Measurements from ENCODE around the gene SHH.

Gene SHH

DNA sequence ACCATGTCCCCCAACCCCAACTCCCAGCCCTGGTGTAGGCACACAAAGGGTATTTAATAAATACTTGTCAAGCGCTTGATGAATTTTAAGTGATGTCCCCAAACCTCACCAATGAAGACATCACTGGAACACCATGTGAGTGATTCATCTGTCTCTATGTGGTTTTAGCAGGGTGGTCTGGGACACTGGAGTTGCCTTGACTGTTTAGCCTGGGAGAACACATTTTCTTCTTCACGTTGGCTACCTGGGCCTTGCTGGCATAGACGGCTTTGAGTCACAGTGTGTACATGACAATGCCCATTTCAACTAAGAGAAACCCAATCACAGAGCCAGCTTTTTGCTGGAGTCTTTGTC, 24.8 kb upstream of the SHH start:
- no peak overlapping the region for H3K4me3 ChIP-seq (ENCODE audit: low read depth, low read length)
- TF ChIP-seq, protein P1, sequence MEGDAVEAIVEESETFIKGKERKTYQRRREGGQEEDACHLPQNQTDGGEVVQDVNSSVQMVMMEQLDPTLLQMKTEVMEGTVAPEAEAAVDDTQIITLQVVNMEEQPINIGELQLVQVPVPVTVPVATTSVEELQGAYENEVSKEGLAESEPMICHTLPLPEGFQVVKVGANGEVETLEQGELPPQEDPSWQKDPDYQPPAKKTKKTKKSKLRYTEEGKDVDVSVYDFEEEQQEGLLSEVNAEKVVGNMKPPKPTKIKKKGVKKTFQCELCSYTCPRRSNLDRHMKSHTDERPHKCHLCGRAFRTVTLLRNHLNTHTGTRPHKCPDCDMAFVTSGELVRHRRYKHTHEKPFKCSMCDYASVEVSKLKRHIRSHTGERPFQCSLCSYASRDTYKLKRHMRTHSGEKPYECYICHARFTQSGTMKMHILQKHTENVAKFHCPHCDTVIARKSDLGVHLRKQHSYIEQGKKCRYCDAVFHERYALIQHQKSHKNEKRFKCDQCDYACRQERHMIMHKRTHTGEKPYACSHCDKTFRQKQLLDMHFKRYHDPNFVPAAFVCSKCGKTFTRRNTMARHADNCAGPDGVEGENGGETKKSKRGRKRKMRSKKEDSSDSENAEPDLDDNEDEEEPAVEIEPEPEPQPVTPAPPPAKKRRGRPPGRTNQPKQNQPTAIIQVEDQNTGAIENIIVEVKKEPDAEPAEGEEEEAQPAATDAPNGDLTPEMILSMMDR (IDR thresholded peaks at IDR 0.05; ENCODE audit: low read depth, low read length), result no peak
- in situ Hi-C loops (cut with HindIII; ENCODE audit: low sequenced_read_pairs), result no loop called here
- DNase-seq (ENCODE audit: low read depth, low spot score), result no peak

DNA sequence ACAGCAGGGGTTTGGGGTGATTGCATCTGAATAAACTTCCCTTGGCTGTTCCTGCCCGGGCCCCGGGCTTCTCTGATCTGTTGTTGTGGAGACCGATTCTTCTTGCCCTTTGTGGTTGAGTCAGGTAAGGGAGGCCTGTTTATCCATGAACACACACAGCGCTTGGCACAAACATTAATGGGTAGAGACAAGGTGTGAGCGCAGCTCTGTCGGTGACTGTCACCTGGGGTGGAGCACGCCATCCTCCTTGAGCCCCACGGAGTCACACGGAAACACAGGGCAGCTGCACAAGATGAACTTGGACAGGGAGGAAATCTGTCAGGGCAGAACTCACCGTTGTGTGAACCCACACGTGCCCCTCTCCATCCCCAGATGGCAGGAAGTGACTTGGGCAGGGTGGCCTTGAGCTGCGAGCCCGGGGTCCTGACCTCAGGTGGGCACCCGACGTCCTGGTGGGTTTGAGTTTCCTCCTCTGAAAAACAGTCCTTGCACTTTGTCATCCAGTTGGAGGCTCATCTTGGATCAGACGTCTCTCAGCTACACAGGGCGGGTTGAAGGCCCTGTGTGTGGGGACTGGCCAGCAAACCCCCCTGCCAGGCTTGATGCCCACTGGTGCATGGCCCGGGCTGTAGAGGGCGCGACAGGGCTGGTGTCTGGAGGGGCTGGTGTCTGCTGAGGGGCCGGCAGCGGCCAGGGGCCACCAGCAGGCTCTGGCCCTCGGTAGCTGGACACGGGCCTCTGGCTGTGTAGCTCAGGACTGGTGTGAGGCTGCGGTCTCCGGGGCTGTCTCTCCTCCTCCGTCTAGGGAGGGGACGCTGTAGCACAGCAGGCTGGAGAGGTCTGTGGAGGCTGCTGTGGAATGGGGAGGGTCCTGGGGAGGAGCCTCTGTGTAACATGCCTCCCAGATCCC, 24.2 kb upstream of the SHH start:
- no peak for DNase-seq (ENCODE audit: low read depth, low spot score)
- in situ Hi-C loops (cut with HindIII; ENCODE audit: low sequenced_read_pairs), result no loop called here
- TF ChIP-seq, protein P1 (IDR thresholded peaks at IDR 0.05; ENCODE audit: low read depth, low read length), result no peak
- no peak overlapping the region for H3K4me3 ChIP-seq (ENCODE audit: low read depth, low read length)

DNA sequence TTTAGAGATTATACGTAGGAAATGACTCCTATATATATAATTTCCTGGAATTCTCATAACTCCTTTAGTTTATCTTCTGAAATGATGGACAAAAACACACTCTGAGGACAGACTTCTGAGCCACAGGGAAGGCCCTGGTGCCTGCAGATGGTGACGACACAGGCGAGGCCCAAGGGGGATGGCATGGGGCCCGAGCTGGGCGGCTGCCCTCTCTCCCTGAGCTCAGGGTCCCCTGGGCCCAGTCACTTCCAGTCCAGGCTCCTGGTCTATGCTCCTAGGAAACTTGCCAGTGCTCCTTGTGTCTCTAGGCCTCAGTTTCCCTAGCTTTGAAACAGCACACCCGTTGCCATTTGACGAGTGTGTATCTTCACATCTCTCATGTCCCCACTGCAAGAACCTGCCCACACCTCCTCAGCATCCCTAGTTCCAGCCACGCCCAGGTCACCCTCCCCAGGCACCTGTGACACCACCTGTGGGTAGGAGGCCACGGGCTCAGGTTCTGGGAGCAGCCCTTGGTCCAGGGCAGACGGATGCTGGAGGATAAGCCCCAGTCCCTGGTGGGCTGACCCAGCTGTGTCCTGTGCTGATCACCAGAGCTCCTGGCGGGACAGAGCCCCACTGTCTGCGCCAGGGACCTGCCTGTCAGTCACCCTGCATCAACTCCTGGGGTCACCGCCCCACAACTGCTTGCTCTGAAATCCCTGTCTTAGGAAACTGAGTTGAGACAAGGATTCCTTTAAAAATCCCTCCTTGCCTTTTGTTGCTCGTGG, 23.4 kb upstream of the SHH start:
- H3K4me3 ChIP-seq (ENCODE audit: low read depth, low read length), result no peak overlapping the region
- TF ChIP-seq, protein P1 (IDR thresholded peaks at IDR 0.05; ENCODE audit: low read depth, low read length), result no peak
- DNase-seq (ENCODE audit: low read depth, low spot score), result no peak
- in situ Hi-C loops (cut with HindIII; ENCODE audit: low sequenced_read_pairs), result no loop called here

DNA sequence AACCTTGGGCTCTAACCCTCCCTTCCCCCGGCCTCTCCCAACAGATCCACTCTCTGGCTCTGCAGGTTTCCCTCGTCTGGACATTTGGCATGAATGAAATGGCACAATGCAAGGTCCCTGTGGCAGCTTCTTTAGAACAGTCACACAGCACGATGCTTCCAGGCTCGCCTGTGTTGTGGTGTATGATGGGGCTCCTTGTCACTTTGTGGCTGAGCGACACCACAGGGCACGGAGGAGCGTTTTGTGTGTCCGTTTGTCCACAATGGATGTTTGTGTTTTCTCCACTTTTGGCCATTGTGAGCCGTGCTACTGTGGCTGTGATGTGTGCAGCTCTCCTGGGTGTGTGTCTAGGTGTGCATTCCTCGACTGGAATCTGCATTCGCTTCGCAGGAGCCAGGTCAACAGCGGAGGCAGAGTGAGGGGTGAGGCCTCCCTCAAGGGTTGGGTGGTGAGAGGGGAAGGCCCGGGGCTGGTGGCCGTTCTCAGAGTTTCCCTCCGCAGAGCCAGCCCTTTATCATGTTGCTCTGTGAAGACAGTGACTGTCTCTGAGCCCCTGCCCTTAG, 22.3 kb upstream of the SHH start:
- H3K4me3 ChIP-seq (ENCODE audit: low read depth, low read length), result no peak overlapping the region
- DNase-seq (ENCODE audit: low read depth, low spot score), result no peak
- TF ChIP-seq, protein P1 (IDR thresholded peaks at IDR 0.05; ENCODE audit: low read depth, low read length), result no peak
- in situ Hi-C loops (cut with HindIII; ENCODE audit: low sequenced_read_pairs), result no loop called here

DNA sequence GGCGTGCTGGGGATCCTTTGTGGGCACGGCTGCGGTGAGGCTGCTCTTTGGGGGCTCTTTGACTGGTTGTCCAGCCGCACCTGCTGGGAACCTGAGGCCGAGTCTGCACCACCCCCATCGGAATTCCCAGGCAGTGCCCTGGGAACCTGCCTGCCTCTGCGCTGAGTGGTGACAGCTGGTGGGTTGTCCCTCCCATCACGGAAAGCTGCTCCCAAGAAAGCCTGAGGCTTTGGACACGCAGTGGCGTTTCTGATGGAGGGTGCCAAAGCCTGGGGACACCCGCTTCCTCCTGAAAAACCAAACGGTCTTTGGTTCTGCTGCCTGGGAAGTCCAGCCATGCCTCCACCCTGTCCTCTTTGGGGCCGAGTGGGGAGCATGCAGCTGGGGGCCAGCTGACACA, 21.4 kb upstream of the SHH start:
- TF ChIP-seq, protein P1 (IDR thresholded peaks at IDR 0.05; ENCODE audit: low read depth, low read length), result no peak
- DNase-seq (ENCODE audit: low read depth, low spot score), result no peak
- in situ Hi-C loops (cut with HindIII; ENCODE audit: low sequenced_read_pairs), result no loop called here
- H3K4me3 ChIP-seq (ENCODE audit: low read depth, low read length), result no peak overlapping the region

DNA sequence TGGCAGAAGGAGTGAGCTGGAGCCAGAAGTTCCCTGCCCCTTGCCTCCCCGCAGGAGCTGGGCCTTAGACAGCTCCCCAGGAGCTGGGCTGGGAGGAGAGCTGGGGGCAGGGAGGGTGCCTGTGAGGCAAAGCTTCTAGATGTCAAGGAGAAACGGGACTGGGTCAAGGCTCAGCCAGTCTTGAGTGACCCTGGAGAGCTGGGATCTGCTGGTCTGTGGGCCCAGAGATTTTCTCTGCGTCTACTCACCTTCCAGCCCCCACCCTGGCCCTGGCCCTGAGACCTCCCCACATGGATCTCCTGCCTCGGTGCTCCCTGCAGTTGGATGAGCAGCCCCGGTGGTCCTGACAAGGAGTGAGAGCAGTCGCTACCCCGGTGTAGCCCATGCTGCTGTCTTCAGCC, 20.3 kb upstream of the SHH start:
- TF ChIP-seq, protein P1 (IDR thresholded peaks at IDR 0.05; ENCODE audit: low read depth, low read length), result no peak
- in situ Hi-C loops (cut with HindIII; ENCODE audit: low sequenced_read_pairs), result no loop called here
- no peak overlapping the region for H3K4me3 ChIP-seq (ENCODE audit: low read depth, low read length)
- DNase-seq (ENCODE audit: low read depth, low spot score), result no peak
